Measurements from ENCODE around the gene DEPDC1B.

GRCh38 chr5:60674251-60675069, 25.5 kb downstream of the DEPDC1B start:
- TF ChIP-seq CTCF (conservative IDR thresholded peaks at IDR 0.05; ENCODE audit: low read depth, low read length) (no peak), RFX5 (IDR thresholded peaks at IDR 0.05; ENCODE audit: low read depth, low read length) (no peak), BHLHE40 (IDR thresholded peaks at IDR 0.05; ENCODE audit: low read depth, low read length) (no peak), CEBPB (IDR thresholded peaks at IDR 0.05; ENCODE audit: low read depth, low read length) (no peak)

Data from IMR-90 (cell line).